IPS-18c (cell line): ENCODE measurements around the gene OCLN.
"Not testable (repeated sequence)": the region's sequence is repeated elsewhere in the genome, so short reads cannot be mapped to it uniquely, and the experiment has no call there.

ENCODE experiments used
- H3K4me3 ChIP-seq: 2 replicates; pipeline ENCODE4 v1.7.0; 2013; ENCODE audit warnings: low read depth, mild to moderate bottlenecking, low read length, moderate library complexity; ENCODE audit not compliant: insufficient read depth
- H3K9me3 ChIP-seq: one replicate; pipeline ENCODE4 v1.6.1; 2013; ENCODE audit warnings: mild to moderate bottlenecking, low read length, moderate library complexity; ENCODE audit not compliant: control insufficient read depth, insufficient read depth

Gene OCLN

DNA sequence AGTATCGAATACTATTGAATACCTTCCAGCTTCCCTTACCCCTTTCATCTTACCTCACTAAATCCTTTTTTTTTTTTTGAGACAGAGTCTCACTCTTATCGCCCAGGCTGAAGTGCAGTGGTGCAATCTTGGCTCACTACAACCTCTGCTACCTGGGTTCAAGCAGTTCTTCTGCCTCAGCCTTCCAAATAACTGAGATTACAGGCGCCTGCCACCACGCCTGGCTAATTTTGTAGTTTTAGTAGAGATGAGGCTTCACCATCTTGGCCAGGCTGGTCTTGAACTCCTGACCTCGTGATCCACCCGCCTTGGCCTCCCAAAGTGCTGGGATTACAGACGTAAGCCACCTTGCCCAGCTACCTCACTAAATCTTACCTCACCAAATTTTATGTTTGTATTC is 14.3 kb upstream of the OCLN start:
- not testable (repeated sequence) for H3K9me3 ChIP-seq, H3K4me3 ChIP-seq

GRCh38 chr5:69484891-69485290 is 7.7 kb upstream of the OCLN start:
- Histone ChIP-seq H3K9me3 (peaks cover 3% of the 10 kb centered on the region), H3K4me3 (no peak overlapping the region)

- Histone ChIP-seq H3K4me3 (no peak overlapping the region), H3K9me3 (peaks cover 3% of the 10 kb centered on the region)
These were observed 7.1 kb upstream of the OCLN start for GRCh38 chr5:69485471-69485870.

- no peak overlapping the region for H3K4me3 ChIP-seq
These were observed 3.3 kb upstream of the OCLN start for GRCh38 chr5:69489246-69489645.

GRCh38 chr5:69491027-69491426 is 1.6 kb upstream of the OCLN start:
- Histone ChIP-seq H3K4me3 (no peak overlapping the region), H3K9me3 (no peaks in the 10 kb centered on the region)

More at GRCh38 chr5:69489246-69489645, 3.3 kb upstream of the OCLN start:
- peaks cover 3% of the 10 kb centered on the region for H3K9me3 ChIP-seq

GRCh38 chr5:69491838-69492390 is 676 bp upstream of the OCLN start:
- H3K4me3 ChIP-seq, result peak overlapping the region; percentile 90
- no peaks in the 10 kb centered on the region for H3K9me3 ChIP-seq

GRCh38 chr5:69492923-69493395 is 369 bp downstream of the OCLN start:
- Histone ChIP-seq H3K9me3 (no peaks in the 10 kb centered on the region), H3K4me3 (peak overlapping the region; percentile 90)

DNA sequence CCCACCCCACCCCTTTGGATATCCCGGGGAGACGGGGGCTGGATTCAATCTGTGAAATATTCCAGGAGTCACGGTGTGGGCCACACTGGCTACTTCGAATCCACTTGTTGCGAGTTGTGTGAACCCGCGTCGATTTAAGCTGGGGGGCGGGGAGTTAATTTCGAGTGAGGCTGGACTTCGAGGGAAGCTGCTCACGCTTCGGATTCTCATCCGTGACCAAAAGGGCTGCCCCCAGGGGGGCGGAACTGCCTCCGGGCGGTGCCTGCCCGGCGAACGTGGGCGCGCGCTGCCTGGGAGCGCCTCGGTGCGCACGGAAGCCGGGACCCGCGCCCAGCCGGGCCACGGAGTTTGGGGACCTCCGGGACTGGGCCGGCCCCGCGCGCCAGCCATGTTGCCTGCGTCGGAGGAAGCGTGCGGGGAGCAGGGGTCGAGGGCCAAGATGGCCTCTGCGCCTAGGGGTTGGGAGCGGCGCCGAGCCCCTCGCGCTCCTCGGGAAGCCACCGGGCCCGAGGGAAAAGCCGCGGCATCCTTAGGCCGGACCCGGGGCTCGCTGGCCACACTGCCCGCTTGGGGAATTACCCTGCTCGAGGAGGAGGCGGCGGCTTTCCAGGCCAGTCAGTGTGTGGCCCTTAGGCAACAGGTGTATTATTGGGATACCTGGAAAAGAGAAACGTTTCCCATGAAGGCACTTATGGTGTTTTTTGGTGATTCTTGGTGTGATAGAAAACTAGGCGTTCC is 975 bp downstream of the OCLN start:
- peak overlapping the region; percentile 90 for H3K4me3 ChIP-seq
- no peaks in the 10 kb centered on the region for H3K9me3 ChIP-seq

DNA sequence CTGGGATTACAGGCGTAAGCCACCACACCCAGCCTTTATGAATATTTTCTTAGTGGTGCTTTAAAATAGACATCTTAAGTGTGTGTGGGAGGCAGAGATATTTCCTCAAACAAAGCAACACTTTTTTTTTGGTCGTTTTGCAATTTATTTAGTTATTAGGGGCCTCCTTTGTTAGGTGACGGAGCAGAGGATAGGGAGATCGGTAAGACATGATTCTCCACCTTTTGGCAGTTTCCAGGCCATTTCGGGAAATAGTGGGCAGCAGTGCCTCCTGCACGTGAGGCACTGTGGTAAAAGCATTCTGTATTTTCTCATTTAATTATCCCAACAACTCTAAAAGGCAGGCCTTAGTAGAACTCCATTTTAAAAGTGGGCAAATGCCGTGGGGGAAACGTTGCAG is 1.9 kb downstream of the OCLN start:
- peak overlapping the region; percentile 90 for H3K4me3 ChIP-seq
- no peaks in the 10 kb centered on the region for H3K9me3 ChIP-seq

GRCh38 chr5:69497006-69497520 is 4.5 kb downstream of the OCLN start:
- H3K9me3 ChIP-seq, result no peaks in the 10 kb centered on the region
- no peak overlapping the region for H3K4me3 ChIP-seq

- H3K9me3 ChIP-seq, result no peaks in the 10 kb centered on the region
These were observed 5.8 kb downstream of the OCLN start for GRCh38 chr5:69498384-69498783.

DNA sequence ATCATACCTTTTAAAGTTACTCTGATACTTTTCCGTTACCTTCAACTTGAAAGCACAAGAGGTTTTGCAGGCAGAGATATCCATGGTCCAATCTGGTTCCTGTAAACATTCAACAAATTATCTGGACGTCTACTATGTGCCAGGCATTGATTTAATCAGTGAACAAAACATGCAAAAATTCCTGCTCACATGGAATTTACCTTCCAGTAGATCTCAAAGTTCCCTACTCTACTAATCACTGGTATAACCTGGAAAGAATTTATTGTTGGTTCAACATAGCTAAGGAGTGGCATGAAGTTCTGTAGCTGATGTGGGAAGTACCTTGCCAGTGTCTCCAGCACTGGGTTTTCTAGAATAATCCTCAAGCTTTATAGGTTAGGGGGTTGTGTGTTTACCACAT is 9.8 kb downstream of the OCLN start:
- Histone ChIP-seq H3K4me3 (no peak overlapping the region), H3K9me3 (no peaks in the 10 kb centered on the region)

More at GRCh38 chr5:69498384-69498783, 5.8 kb downstream of the OCLN start:
- H3K4me3 ChIP-seq, result no peak overlapping the region

DNA sequence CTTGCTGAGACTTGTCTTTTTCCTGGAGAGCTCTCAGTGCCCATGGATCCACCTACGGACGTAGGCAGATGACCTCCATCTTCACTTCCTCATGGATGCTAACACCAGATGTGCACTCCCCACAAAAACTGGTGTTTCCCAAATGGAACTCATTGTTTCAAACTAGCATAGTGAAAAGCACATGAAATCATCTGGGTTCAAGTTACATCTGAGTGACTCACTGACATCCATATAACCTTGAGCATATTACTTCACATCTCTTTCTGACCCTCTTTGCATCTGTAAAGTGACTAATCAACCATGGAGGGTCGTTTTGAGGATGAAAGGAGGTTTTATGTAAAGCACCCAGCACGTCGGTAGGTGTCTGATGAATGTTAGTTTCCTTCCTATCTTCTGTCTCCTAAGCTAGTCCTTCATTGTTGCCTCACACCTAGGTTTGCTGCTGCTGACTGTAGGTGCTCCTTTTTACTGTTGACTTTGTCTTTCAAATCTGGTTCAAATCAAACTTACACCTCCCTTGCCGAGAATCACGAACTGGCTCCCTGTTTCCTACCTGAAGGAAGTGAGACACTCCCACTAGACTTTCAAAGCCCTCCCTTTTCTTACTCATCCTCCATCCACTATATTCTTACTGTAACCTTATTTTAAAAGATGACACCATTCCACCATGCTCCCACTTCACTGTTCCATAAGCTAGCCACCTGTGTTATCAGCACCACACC is 10.3 kb downstream of the OCLN start:
- no peak overlapping the region for H3K4me3 ChIP-seq
- H3K9me3 ChIP-seq, result no peaks in the 10 kb centered on the region

DNA sequence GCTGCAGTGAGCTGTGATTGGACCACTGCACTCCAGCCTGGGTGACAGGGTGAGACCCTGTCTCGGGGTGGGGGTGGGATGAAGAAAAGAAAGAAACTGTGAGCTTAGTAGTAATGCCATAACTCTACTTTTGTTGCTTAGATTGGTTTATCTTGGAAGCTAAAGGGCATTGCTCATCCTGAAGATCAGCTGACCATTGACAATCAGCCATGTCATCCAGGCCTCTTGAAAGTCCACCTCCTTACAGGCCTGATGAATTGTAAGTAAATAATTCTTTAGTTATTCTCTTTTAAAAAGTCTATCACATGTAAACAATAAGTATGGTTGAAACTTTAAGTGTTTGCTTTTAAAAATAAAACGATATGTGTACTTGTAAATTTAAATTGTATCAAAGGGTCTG is 11.4 kb downstream of the OCLN start:
- Histone ChIP-seq H3K4me3 (no peak overlapping the region), H3K9me3 (no peaks in the 10 kb centered on the region)

GRCh38 chr5:69505306-69505705 is 12.7 kb downstream of the OCLN start:
- no peak overlapping the region for H3K4me3 ChIP-seq
- H3K9me3 ChIP-seq, result no peaks in the 10 kb centered on the region

DNA sequence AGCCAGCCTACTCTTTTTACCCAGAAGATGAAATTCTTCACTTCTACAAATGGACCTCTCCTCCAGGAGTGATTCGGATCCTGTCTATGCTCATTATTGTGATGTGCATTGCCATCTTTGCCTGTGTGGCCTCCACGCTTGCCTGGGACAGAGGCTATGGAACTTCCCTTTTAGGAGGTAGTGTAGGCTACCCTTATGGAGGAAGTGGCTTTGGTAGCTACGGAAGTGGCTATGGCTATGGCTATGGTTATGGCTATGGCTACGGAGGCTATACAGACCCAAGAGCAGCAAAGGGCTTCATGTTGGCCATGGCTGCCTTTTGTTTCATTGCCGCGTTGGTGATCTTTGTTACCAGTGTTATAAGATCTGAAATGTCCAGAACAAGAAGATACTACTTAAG is 16.6 kb downstream of the OCLN start:
- Histone ChIP-seq H3K4me3 (no peak overlapping the region), H3K9me3 (no peaks in the 10 kb centered on the region)

DNA sequence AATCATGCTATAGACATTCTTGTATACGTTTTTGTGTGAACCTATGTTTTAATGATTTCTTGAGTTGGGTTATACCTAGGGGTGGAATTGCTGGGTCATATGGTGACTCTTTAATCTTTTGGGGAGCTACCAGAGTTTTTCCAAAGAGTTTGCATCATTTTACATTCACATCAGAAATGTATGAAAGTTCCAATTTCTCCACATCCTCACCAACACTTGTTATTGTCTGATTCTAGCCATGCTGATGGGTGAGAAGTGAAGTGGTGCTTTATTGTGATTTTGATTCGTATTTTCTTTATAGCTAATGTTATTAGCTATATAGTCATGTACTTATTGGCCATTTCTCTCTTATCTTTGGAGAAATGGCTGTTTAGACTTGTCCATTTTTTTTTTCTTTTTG is 18.1 kb downstream of the OCLN start:
- Histone ChIP-seq H3K4me3 (no peak overlapping the region), H3K9me3 (no peaks in the 10 kb centered on the region)

GRCh38 chr5:69512740-69513260 is 20.2 kb downstream of the OCLN start:
- no peaks in the 10 kb centered on the region for H3K9me3 ChIP-seq
- no peak overlapping the region for H3K4me3 ChIP-seq
